DOHH2 (cell line): ENCODE results near the gene SMAD7.

Experiments used
- H3F3A ChIP-seq: fragments of 200-600 bp; sonication (generic), shearing (Covaris generic); 2 replicates; pipeline ENCODE4 v1.6.0; 2016; ENCODE audit warnings: antibody characterized with exemption, mild to moderate bottlenecking; ENCODE audit not compliant: control insufficient read depth, insufficient read depth
- H3K27ac ChIP-seq: fragments of 200-600 bp; sonication (generic); 2 replicates; pipeline ENCODE4 v1.5.1; 2014; ENCODE audit warnings: low read depth, mild to moderate bottlenecking, low read length, moderate library complexity
- H3K27me3 ChIP-seq: fragments of 200-600 bp; sonication (generic); 2 replicates; pipeline ENCODE4 v1.6.1; 2014; ENCODE audit warnings: mild to moderate bottlenecking, low read length, mixed read lengths; ENCODE audit not compliant: control insufficient read depth
- H3K36me3 ChIP-seq: fragments of 200-600 bp; sonication (generic); 2 replicates; pipeline ENCODE4 v1.6.1; 2014; ENCODE audit warnings: mild to moderate bottlenecking, low read length, moderate library complexity, mixed read lengths; ENCODE audit not compliant: control insufficient read depth
- H3K4me1 ChIP-seq: fragments of 200-600 bp; sonication (generic); 2 replicates; pipeline ENCODE4 v1.6.1; 2014; ENCODE audit warnings: mild to moderate bottlenecking, low read length, mixed read lengths; ENCODE audit not compliant: control insufficient read depth
- H3K4me2 ChIP-seq: fragments of 200-600 bp; sonication (generic); 2 replicates; pipeline ENCODE4 v1.6.0; 2014; ENCODE audit warnings: mild to moderate bottlenecking, low read length, moderate library complexity
- H3K4me3 ChIP-seq: fragments of 200-600 bp; sonication (generic); 2 replicates; pipeline ENCODE4 v1.5.1; 2014; ENCODE audit warnings: mild to moderate bottlenecking, low read length, mixed read lengths
- H3K79me2 ChIP-seq: fragments of 200-600 bp; sonication (generic); 2 replicates; pipeline ENCODE4 v1.6.1; 2014; ENCODE audit warnings: mild to moderate bottlenecking, low read length, mixed read lengths; ENCODE audit not compliant: control insufficient read depth
- H3K9me2 ChIP-seq: fragments of 200-600 bp; sonication (generic); replicated peaks from 2 replicates; pipeline ENCODE4 v1.6.1; 2014; ENCODE audit warnings: mild to moderate bottlenecking, low read length, mixed read lengths; ENCODE audit not compliant: control insufficient read depth
- H3K9me3 ChIP-seq: fragments of 200-600 bp; sonication (generic); 2 replicates; pipeline ENCODE4 v1.6.1; 2014; ENCODE audit warnings: antibody characterized with exemption, low read length, mixed read lengths; ENCODE audit not compliant: control insufficient read depth, insufficient read depth
- H4K20me1 ChIP-seq: fragments of 200-600 bp; sonication (generic); 2 replicates; pipeline ENCODE4 v1.6.0; 2014; ENCODE audit warnings: low read depth, mild to moderate bottlenecking, antibody characterized with exemption, low read length, moderate library complexity; ENCODE audit not compliant: control insufficient read depth, insufficient read depth
- EZH2phosphoT487 ChIP-seq: fragments of 200-600 bp; sonication (generic); IDR thresholded peaks from 2 replicates; pipeline ENCODE4 v1.6.1; 2017; ENCODE audit warnings: borderline replicate concordance, mild to moderate bottlenecking, antibody characterized with exemption, low read length, moderate library complexity, mixed read lengths
- TF ChIP-seq, protein P1 (sequence below): fragments of 200-600 bp; sonication (generic); IDR thresholded peaks from one replicate; pipeline ENCODE4 v1.5.1; 2014; ENCODE audit warnings: antibody characterized with exemption, mild to moderate bottlenecking, low read depth, low read length; ENCODE audit not compliant: poor library complexity, severe bottlenecking

The SMAD7 gene

DNA sequence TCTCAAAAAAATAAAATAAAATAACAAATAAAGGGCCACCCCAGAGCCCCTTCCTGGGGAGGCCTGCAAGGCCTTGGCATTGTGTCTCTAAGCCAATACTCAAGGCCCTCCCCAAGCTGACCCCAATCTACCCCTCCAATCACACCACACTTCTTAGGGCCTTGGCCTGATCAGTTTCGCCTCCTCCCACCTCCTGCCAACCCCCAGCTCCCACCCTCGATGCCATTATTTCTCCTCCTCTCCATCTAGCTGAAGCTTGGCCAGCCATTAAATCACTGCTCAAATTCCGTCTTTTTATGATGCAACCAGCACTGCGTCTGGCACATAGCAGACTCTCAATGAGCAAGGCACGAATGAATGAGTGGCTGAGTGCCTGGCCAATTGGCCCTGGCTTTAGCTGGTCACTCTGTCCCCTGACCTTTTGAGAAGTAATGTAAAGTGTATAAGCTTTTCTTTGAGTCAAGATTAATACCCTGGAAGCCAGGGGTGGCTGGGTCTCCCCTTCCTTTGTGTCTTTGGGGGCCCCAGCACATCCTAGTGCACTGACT lies 55.9 kb downstream of the SMAD7 start:
- TF ChIP-seq EZH2phosphoT487 = no peak
- TF ChIP-seq, protein P1, sequence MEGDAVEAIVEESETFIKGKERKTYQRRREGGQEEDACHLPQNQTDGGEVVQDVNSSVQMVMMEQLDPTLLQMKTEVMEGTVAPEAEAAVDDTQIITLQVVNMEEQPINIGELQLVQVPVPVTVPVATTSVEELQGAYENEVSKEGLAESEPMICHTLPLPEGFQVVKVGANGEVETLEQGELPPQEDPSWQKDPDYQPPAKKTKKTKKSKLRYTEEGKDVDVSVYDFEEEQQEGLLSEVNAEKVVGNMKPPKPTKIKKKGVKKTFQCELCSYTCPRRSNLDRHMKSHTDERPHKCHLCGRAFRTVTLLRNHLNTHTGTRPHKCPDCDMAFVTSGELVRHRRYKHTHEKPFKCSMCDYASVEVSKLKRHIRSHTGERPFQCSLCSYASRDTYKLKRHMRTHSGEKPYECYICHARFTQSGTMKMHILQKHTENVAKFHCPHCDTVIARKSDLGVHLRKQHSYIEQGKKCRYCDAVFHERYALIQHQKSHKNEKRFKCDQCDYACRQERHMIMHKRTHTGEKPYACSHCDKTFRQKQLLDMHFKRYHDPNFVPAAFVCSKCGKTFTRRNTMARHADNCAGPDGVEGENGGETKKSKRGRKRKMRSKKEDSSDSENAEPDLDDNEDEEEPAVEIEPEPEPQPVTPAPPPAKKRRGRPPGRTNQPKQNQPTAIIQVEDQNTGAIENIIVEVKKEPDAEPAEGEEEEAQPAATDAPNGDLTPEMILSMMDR = no peak
- no peaks in the 10 kb centered on the region for H3K79me2 ChIP-seq
- H3K27me3 ChIP-seq = no peaks in the 10 kb centered on the region
- H3K4me2 ChIP-seq = no peak overlapping the region
- no peaks in the 10 kb centered on the region for H3K9me3 ChIP-seq
- no peaks in the 10 kb centered on the region for H3K9me2 ChIP-seq
- H3K36me3 ChIP-seq = no peaks in the 10 kb centered on the region
- no peaks in the 10 kb centered on the region for H4K20me1 ChIP-seq
- no peak overlapping the region for H3K27ac ChIP-seq
- H3K4me1 ChIP-seq = peaks cover 8% of the 10 kb centered on the region; the same call in 1 of the 2 replicates
- H3K4me3 ChIP-seq = no peak overlapping the region
- no peaks in the 10 kb centered on the region for H3F3A ChIP-seq

GRCh38 chr18:48893608-48894600 lies 56.9 kb downstream of the SMAD7 start:
- Histone ChIP-seq H3K4me1 (peaks cover 8% of the 10 kb centered on the region; the same call in 1 of the 2 replicates), H3K36me3 (no peaks in the 10 kb centered on the region), H3F3A (no peaks in the 10 kb centered on the region), H3K9me2 (no peaks in the 10 kb centered on the region), H3K4me3 (no peak overlapping the region), H3K79me2 (no peaks in the 10 kb centered on the region), H3K27ac (no peak overlapping the region), H3K27me3 (no peaks in the 10 kb centered on the region), H4K20me1 (no peaks in the 10 kb centered on the region), H3K9me3 (no peaks in the 10 kb centered on the region), H3K4me2 (no peak overlapping the region)
- TF ChIP-seq EZH2phosphoT487 = no peak
- TF ChIP-seq, protein P1 = no peak

DNA sequence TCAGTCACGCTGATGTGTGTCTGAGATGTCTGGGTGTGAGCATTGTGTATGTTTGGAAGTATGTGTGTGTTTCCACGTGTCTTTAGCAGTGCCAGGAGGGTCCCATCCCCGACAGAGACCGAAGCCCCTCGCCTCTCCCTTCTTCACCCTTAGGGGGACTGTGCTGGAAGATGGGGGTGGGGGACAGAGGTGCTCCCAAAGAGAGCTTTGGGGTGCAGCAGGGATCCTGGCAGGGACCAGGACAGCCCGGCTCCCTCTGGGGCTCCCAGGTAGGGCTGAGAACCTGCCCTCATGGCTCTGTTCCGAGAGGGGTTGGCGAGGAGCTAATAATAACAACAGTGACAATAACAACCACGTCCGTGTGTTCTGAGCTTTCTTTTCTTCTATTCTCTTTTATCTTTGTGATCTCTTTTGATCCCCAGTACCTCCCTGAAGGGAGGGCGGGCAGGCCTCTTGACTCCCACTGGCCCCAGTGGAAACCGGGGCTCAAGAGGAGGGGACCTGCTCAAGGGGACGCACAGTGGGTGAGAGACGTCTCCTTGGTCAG lies 57.6 kb downstream of the SMAD7 start:
- Histone ChIP-seq H3F3A (no peaks in the 10 kb centered on the region), H3K9me2 (no peaks in the 10 kb centered on the region), H3K4me1 (peaks cover 8% of the 10 kb centered on the region; the same call in 1 of the 2 replicates), H3K4me2 (no peak overlapping the region), H3K9me3 (no peaks in the 10 kb centered on the region), H3K36me3 (no peaks in the 10 kb centered on the region), H3K79me2 (no peaks in the 10 kb centered on the region), H3K27ac (no peak overlapping the region), H4K20me1 (no peaks in the 10 kb centered on the region), H3K4me3 (no peak overlapping the region), H3K27me3 (no peaks in the 10 kb centered on the region)
- TF ChIP-seq EZH2phosphoT487 = no peak
- TF ChIP-seq, protein P1 = no peak
